Astrocyte (in vitro differentiated cells and primary cell): ENCODE results near the gene COL6A5.

Source experiments
- CTCF ChIP-seq: IDR thresholded peaks from 2 replicates; pipeline ENCODE4 v1.5.1; 2011; ENCODE audit warnings: low read depth, mild to moderate bottlenecking, inconsistent platforms, low read length, moderate library complexity; ENCODE audit not compliant: insufficient read depth
- EZH2 ChIP-seq: IDR thresholded peaks from 2 replicates; pipeline ENCODE4 v1.6.1; 2012; ENCODE audit warnings: mild to moderate bottlenecking, low read length, inconsistent platforms; ENCODE audit not compliant: insufficient read depth

GRCh38 chr3:130463221-130463620 lies 117.7 kb downstream of the COL6A5 start:
- TF ChIP-seq EZH2 = no peak
- TF ChIP-seq CTCF = no peak
